ENCODE results near the gene IQCF5.

- TF ChIP-seq CTCF (IDR thresholded peaks at IDR 0.05) = no peak
- no peak for TF ChIP-seq POLR2A (IDR thresholded peaks at IDR 0.05)
Measured at GRCh38 chr3:51874411-51874810, 990 bp downstream of the IQCF5 start.

All from Peyer's patch (tissue), 4 donors.